Stimulated activated memory B cell treated with anti-CD40 and anti-IgM and Interleukin-4, amounts not matched to agents 10 μg/mL and 1 μg/mL and 100 μg/mL, for 72 hours (primary cell): ENCODE data around the gene FDX2.
"Not testable (repeated sequence)": the region's sequence is repeated elsewhere in the genome, so short reads cannot be mapped to it uniquely, and the experiment has no call there.

Source experiments
- ATAC-seq: fragments of 150-1000 bp; cut with Tn5 transposase; 2 replicates; pipeline ENCODE4 v1.10.0; 2021
- H3K27ac Mint-ChIP-seq: one replicate; pipeline ENCODE4 v1.8.0; 2022; ENCODE audit warnings: mild to moderate bottlenecking, mixed read lengths
- H3K27me3 Mint-ChIP-seq: one replicate; pipeline ENCODE4 v1.8.0; 2022; ENCODE audit warnings: mixed read lengths
- H3K36me3 Mint-ChIP-seq: one replicate; pipeline ENCODE4 v1.8.0; 2022; ENCODE audit warnings: mixed read lengths
- H3K4me1 Mint-ChIP-seq: one replicate; pipeline ENCODE4 v1.8.0; 2022; ENCODE audit warnings: mixed read lengths
- H3K4me3 Mint-ChIP-seq: one replicate; pipeline ENCODE4 v1.8.0; 2022; ENCODE audit warnings: mild to moderate bottlenecking, moderate library complexity, mixed read lengths
- H3K9me3 Mint-ChIP-seq: one replicate; pipeline ENCODE4 v1.8.0; 2022; ENCODE audit warnings: mixed read lengths

FDX2 gene

GRCh38 chr19:10284065-10284959, 31.5 kb downstream of the FDX2 start:
- Mint-ChIP-seq H3K4me1 (peaks cover 54% of the 10 kb centered on the region), H3K4me3 (no peak overlapping the region), H3K9me3 (peaks cover 2% of the 10 kb centered on the region), H3K27me3 (peaks cover 18% of the 10 kb centered on the region), H3K27ac (no peak overlapping the region), H3K36me3 (peaks cover 46% of the 10 kb centered on the region)
- ATAC-seq: no peak

- H3K27me3 Mint-ChIP-seq: peaks cover 10% of the 10 kb centered on the region
- H3K36me3 Mint-ChIP-seq: peaks cover 55% of the 10 kb centered on the region
- H3K27ac Mint-ChIP-seq: no peak overlapping the region
- H3K4me1 Mint-ChIP-seq: peaks cover 54% of the 10 kb centered on the region
- peaks cover 2% of the 10 kb centered on the region for H3K9me3 Mint-ChIP-seq
- H3K4me3 Mint-ChIP-seq: no peak overlapping the region
- ATAC-seq: no peak
Observed at GRCh38 chr19:10283301-10284064, 32.3 kb downstream of the FDX2 start.

GRCh38 chr19:10282043-10282442, 33.8 kb downstream of the FDX2 start:
- peaks cover 54% of the 10 kb centered on the region for H3K4me1 Mint-ChIP-seq
- not testable (repeated sequence) for H3K9me3 Mint-ChIP-seq, H3K27ac Mint-ChIP-seq, H3K27me3 Mint-ChIP-seq, ATAC-seq, H3K4me3 Mint-ChIP-seq
- H3K36me3 Mint-ChIP-seq: peaks cover 66% of the 10 kb centered on the region

- no peak overlapping the region for H3K4me3 Mint-ChIP-seq
- peak overlapping the region; percentile 15 for H3K27ac Mint-ChIP-seq
- ATAC-seq: no peak
- H3K9me3 Mint-ChIP-seq: no peaks in the 10 kb centered on the region
- H3K36me3 Mint-ChIP-seq: peaks cover 52% of the 10 kb centered on the region
- H3K27me3 Mint-ChIP-seq: no peaks in the 10 kb centered on the region
- peaks cover 43% of the 10 kb centered on the region for H3K4me1 Mint-ChIP-seq
Observed at GRCh38 chr19:10279737-10280442, 35.9 kb downstream of the FDX2 start.

- no peak for ATAC-seq
- Mint-ChIP-seq H3K27me3 (no peaks in the 10 kb centered on the region), H3K36me3 (peaks cover 52% of the 10 kb centered on the region), H3K9me3 (no peaks in the 10 kb centered on the region), H3K4me3 (peak overlapping the region; percentile 56), H3K27ac (peak overlapping the region; percentile 48), H3K4me1 (peaks cover 52% of the 10 kb centered on the region)
Observed at GRCh38 chr19:10278935-10279334, 36.9 kb downstream of the FDX2 start.

- peak; percentile 50 for ATAC-seq
- Mint-ChIP-seq H3K36me3 (peaks cover 48% of the 10 kb centered on the region), H3K9me3 (no peaks in the 10 kb centered on the region), H3K4me3 (peak overlapping the region; percentile 43), H3K27ac (peak overlapping the region; percentile 23), H3K4me1 (peaks cover 57% of the 10 kb centered on the region), H3K27me3 (no peaks in the 10 kb centered on the region)
Observed at GRCh38 chr19:10277795-10278589, 37.8 kb downstream of the FDX2 start.

GRCh38 chr19:10274589-10274988, 41.2 kb downstream of the FDX2 start:
- H3K9me3 Mint-ChIP-seq: no peaks in the 10 kb centered on the region
- H3K36me3 Mint-ChIP-seq: peaks cover 54% of the 10 kb centered on the region
- no peak for ATAC-seq
- peak overlapping the region; percentile 40 for H3K27ac Mint-ChIP-seq
- peaks cover 82% of the 10 kb centered on the region for H3K4me1 Mint-ChIP-seq
- no peaks in the 10 kb centered on the region for H3K27me3 Mint-ChIP-seq
- H3K4me3 Mint-ChIP-seq: peak overlapping the region; percentile 68

GRCh38 chr19:10271543-10272086, 44.2 kb downstream of the FDX2 start:
- H3K27me3 Mint-ChIP-seq: no peaks in the 10 kb centered on the region
- peak overlapping the region; percentile 96 for H3K27ac Mint-ChIP-seq
- H3K36me3 Mint-ChIP-seq: peaks cover 31% of the 10 kb centered on the region
- peaks cover 59% of the 10 kb centered on the region for H3K4me1 Mint-ChIP-seq
- peak; percentile 52 for ATAC-seq
- H3K9me3 Mint-ChIP-seq: no peaks in the 10 kb centered on the region
- peak overlapping the region; percentile 95 for H3K4me3 Mint-ChIP-seq

- peak; percentile 80 for ATAC-seq
- H3K4me3 Mint-ChIP-seq: peak within 1 kb of the TSS; percentile 95
- no peaks in the 10 kb centered on the region for H3K9me3 Mint-ChIP-seq
- H3K4me1 Mint-ChIP-seq: peaks cover 57% of the 10 kb centered on the region
- no peaks in the 10 kb centered on the region for H3K27me3 Mint-ChIP-seq
- peak within 1 kb of the TSS; percentile 96 for H3K27ac Mint-ChIP-seq
- peaks cover 31% of the 10 kb centered on the region for H3K36me3 Mint-ChIP-seq
Observed at GRCh38 chr19:10270616-10271394, 45.0 kb downstream of the FDX2 start, which contains the start of gene ICAM1. Gene ICAM1 (plus strand): TSS chr19:10271120. CDS start chr19:10271160, 40 bp downstream.

- Mint-ChIP-seq H3K4me1 (peaks cover 56% of the 10 kb centered on the region), H3K4me3 (peak overlapping the region; percentile 95), H3K27me3 (no peaks in the 10 kb centered on the region), H3K27ac (peak overlapping the region; percentile 96), H3K9me3 (no peaks in the 10 kb centered on the region), H3K36me3 (peaks cover 30% of the 10 kb centered on the region)
- peak; percentile 89 for ATAC-seq
Observed at GRCh38 chr19:10270180-10270615, 45.6 kb downstream of the FDX2 start.

GRCh38 chr19:10269333-10270179, 46.3 kb downstream of the FDX2 start:
- peak; percentile 77 for ATAC-seq
- Mint-ChIP-seq H3K4me3 (peak overlapping the region; percentile 95), H3K9me3 (no peaks in the 10 kb centered on the region), H3K4me1 (peaks cover 49% of the 10 kb centered on the region), H3K27ac (peak overlapping the region; percentile 96), H3K36me3 (peaks cover 24% of the 10 kb centered on the region), H3K27me3 (no peaks in the 10 kb centered on the region)

- H3K4me1 Mint-ChIP-seq: peaks cover 39% of the 10 kb centered on the region
- no peaks in the 10 kb centered on the region for H3K27me3 Mint-ChIP-seq
- no peak for ATAC-seq
- H3K9me3 Mint-ChIP-seq: no peaks in the 10 kb centered on the region
- H3K36me3 Mint-ChIP-seq: peaks cover 13% of the 10 kb centered on the region
- H3K27ac Mint-ChIP-seq: peak overlapping the region; percentile 96
- H3K4me3 Mint-ChIP-seq: no peak overlapping the region
Observed at GRCh38 chr19:10268071-10268470, 47.7 kb downstream of the FDX2 start.

- Mint-ChIP-seq H3K36me3 (peaks cover 3% of the 10 kb centered on the region), H3K9me3 (no peaks in the 10 kb centered on the region), H3K27me3 (no peaks in the 10 kb centered on the region), H3K4me3 (no peak overlapping the region), H3K27ac (no peak overlapping the region), H3K4me1 (peaks cover 27% of the 10 kb centered on the region)
- ATAC-seq: no peak
Observed at GRCh38 chr19:10266706-10267105, 49.1 kb downstream of the FDX2 start.
